ENCODE measurements around the gene TMEM253.

GRCh38 chr14:21105095-21105494, 4.2 kb downstream of the TMEM253 start:
- TF ChIP-seq CTCF (conservative IDR thresholded peaks at IDR 0.05; ENCODE audit: low read depth, low read length) (no peak), EZH2 (IDR thresholded peaks at IDR 0.05; ENCODE audit: low read length, unreplicated experiment) (no peak), EZH2phosphoT487 (IDR thresholded peaks at IDR 0.05; ENCODE audit: borderline replicate concordance, low read length) (no peak)

All from PC-3 (cell line).